OCI-LY3 (cell line): ENCODE measurements around the gene HSD11B1L.

Experiments
- H2AFZ ChIP-seq: fragments of 200-600, 300-600 bp; shearing (Covaris generic); 2 replicates; pipeline ENCODE4 v1.6.0; 2014; ENCODE audit warnings: antibody characterized with exemption, low read depth, low read length
- H3K27ac ChIP-seq: fragments of 200-600, 300-600 bp; sonication (generic); 2 replicates; pipeline ENCODE4 v1.5.1; 2014; ENCODE audit warnings: mild to moderate bottlenecking, low read length, moderate library complexity, mixed read lengths
- H3K27me3 ChIP-seq: fragments of 200-600, 300-600 bp; sonication (generic); 2 replicates; pipeline ENCODE4 v1.6.1; 2014; ENCODE audit warnings: low read depth, low read length, mixed read lengths
- H3K36me3 ChIP-seq: fragments of 200-600, 300-600 bp; sonication (generic); replicated peaks from 2 replicates; pipeline ENCODE3; 2014; ENCODE audit warnings: low read depth, low read length, mixed read lengths
- H3K4me1 ChIP-seq: fragments of 300-600, 200-600 bp; sonication (generic); 2 replicates; pipeline ENCODE4 v1.6.1; 2014; ENCODE audit warnings: low read length, mixed read lengths
- H3K4me2 ChIP-seq: fragments of 200-600, 300-600 bp; sonication (generic); 2 replicates; pipeline ENCODE4 v1.6.1; 2014; ENCODE audit warnings: low read length, mixed read lengths
- H3K4me3 ChIP-seq: fragments of 300-600, 200-600 bp; sonication (generic); 2 replicates; pipeline ENCODE4 v1.5.1; 2014; ENCODE audit warnings: antibody characterized with exemption, mild to moderate bottlenecking, low read length, moderate library complexity
- H3K79me2 ChIP-seq: fragments of 300-600, 200-600 bp; shearing (Covaris generic); 2 replicates; pipeline ENCODE4 v1.6.1; 2014; ENCODE audit warnings: mild to moderate bottlenecking, low read length, mixed read lengths
- H3K9ac ChIP-seq: fragments of 300-600, 200-600 bp; shearing (Covaris generic); 2 replicates; pipeline ENCODE4 v1.6.0; 2014; ENCODE audit warnings: mild to moderate bottlenecking, low read length, moderate library complexity
- H3K9me3 ChIP-seq: fragments of 200-600, 300-600 bp; shearing (Covaris generic); 2 replicates; pipeline ENCODE4 v1.6.1; 2014; ENCODE audit warnings: low read length, mixed read lengths; ENCODE audit not compliant: insufficient read depth
- H4K20me1 ChIP-seq: fragments of 200-600, 300-600 bp; sonication (generic); 2 replicates; pipeline ENCODE4 v1.6.1; 2016; ENCODE audit warnings: low read length, mixed read lengths; ENCODE audit not compliant: insufficient read depth
- EZH2phosphoT487 ChIP-seq: fragments of 200-600 bp; shearing (Covaris generic); IDR thresholded peaks from 2 replicates; pipeline ENCODE4 v1.6.1; 2018; ENCODE audit warnings: antibody characterized with exemption, mixed run types, low read depth
- TF ChIP-seq, protein P1 (sequence below): fragments of 200-600, 300-600 bp; sonication (generic); IDR thresholded peaks from 2 replicates; pipeline ENCODE4 v1.5.1; 2014; ENCODE audit warnings: antibody characterized with exemption, low read length, low read depth

HSD11B1L gene

DNA sequence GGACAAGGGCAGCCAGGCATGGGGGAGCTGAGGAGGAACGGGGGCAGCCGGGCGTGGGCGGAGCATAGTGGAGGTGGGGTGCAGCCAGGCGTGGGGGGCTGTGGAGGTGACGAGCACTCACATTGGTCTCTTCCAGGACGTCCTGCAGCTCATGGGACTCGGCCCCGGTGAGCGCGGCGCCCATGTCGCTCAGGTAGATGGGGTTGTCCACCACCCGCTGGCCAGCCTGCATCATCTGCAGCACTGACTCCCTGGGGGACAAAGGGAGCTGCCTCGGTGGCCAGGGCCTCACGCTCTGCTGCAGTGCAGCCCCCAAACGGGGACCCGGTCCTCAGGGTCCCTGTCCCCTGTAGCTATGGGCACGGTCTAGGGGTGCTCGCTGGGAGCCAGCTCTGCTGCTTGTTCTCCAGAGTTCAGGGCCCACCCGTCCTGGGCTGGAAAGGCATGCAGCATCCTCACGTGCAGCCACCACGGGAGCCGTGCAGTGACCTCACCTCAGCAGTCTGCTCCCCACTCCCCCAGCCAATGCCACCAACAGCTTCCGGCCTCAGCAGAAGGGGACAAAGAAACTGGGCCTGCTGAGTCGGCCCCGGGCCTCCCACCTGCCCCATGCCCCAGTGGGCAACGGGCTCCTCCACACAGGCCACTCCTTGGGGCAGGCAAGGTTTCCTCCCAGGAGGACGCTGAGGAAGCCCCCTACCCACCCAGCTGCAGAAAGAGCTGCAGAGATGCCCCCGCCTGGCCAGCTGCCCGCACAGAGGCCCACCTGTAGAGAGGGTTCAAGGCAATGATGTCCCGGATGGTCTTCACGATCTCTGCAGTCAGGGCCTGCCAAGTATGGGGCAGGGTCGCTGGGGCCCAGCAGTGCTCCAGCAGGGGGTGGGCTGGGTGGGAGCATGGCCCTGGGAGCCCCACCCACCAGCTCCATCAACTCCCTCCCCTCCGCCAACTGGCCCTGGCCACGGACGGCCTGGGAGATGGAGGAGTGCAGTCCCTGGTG, 27.0 kb downstream of the HSD11B1L start:
- Histone ChIP-seq H3K36me3 (peaks cover 73% of the 10 kb centered on the region), H3K27ac (no peak overlapping the region), H3K27me3 (no peaks in the 10 kb centered on the region), H3K4me1 (no peaks in the 10 kb centered on the region), H3K79me2 (peaks cover 60% of the 10 kb centered on the region), H3K9me3 (no peaks in the 10 kb centered on the region), H2AFZ (no peak overlapping the region), H4K20me1 (peaks cover 17% of the 10 kb centered on the region), H3K4me2 (no peak overlapping the region), H3K9ac (no peak overlapping the region), H3K4me3 (no peak overlapping the region)
- TF ChIP-seq, protein P1, sequence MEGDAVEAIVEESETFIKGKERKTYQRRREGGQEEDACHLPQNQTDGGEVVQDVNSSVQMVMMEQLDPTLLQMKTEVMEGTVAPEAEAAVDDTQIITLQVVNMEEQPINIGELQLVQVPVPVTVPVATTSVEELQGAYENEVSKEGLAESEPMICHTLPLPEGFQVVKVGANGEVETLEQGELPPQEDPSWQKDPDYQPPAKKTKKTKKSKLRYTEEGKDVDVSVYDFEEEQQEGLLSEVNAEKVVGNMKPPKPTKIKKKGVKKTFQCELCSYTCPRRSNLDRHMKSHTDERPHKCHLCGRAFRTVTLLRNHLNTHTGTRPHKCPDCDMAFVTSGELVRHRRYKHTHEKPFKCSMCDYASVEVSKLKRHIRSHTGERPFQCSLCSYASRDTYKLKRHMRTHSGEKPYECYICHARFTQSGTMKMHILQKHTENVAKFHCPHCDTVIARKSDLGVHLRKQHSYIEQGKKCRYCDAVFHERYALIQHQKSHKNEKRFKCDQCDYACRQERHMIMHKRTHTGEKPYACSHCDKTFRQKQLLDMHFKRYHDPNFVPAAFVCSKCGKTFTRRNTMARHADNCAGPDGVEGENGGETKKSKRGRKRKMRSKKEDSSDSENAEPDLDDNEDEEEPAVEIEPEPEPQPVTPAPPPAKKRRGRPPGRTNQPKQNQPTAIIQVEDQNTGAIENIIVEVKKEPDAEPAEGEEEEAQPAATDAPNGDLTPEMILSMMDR: no peak
- no peak for TF ChIP-seq EZH2phosphoT487

DNA sequence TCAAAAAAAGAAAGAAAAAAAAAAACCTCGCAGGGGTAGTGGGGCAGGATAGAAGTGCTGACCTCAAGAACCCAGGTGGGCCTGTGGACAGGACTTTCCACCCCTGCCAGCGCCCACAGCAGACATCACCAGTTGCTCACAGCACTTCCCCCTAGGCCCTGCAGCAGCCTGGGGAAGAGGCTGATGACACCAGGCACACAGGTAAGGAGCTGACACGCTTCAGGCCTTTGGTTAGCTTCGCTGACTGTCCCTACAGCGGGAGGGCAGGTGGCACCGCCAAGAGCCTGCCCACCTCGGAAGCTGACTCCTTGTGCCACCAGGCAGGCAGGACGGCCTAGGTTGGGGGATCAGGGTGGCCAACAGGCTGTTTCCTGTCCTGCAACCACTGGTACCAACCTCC, 30.2 kb downstream of the HSD11B1L start:
- Histone ChIP-seq H3K9ac (no peak overlapping the region), H3K36me3 (peaks cover 66% of the 10 kb centered on the region), H3K4me3 (no peak overlapping the region), H3K4me2 (no peak overlapping the region), H4K20me1 (peaks cover 31% of the 10 kb centered on the region), H3K27ac (no peak overlapping the region), H3K27me3 (no peaks in the 10 kb centered on the region), H3K4me1 (no peaks in the 10 kb centered on the region), H3K79me2 (peaks cover 66% of the 10 kb centered on the region), H3K9me3 (no peaks in the 10 kb centered on the region), H2AFZ (no peak overlapping the region)
- TF ChIP-seq EZH2phosphoT487: no peak
- TF ChIP-seq, protein P1: no peak

DNA sequence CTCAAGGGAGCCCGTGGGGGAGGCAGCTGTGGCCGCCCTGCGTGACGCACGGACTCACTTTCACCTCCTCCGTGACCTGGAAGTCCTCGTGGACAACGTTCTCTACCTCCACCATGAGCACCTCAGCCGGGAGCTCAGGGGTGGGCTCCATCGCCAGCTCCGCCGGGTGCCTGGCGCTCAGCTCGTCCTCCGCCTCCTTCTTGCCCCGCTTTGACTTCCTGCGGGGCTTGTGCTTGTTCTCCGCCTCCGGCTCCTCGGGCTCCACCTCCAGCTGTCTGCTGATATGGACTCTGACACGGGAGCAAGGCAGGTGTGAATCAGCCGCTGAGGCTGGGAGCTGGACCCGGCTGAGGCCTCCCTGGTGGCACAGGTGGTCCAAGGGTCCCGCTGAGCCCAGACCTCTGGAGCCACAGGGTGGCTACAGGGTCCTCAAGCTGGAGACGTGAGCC, 30.9 kb downstream of the HSD11B1L start:
- H4K20me1 ChIP-seq: peaks cover 36% of the 10 kb centered on the region
- no peak overlapping the region for H3K27ac ChIP-seq
- H3K36me3 ChIP-seq: peaks cover 66% of the 10 kb centered on the region
- no peak overlapping the region for H3K4me2 ChIP-seq
- H3K27me3 ChIP-seq: no peaks in the 10 kb centered on the region
- no peak overlapping the region for H3K9ac ChIP-seq
- no peaks in the 10 kb centered on the region for H3K4me1 ChIP-seq
- no peaks in the 10 kb centered on the region for H3K9me3 ChIP-seq
- H3K79me2 ChIP-seq: peaks cover 71% of the 10 kb centered on the region
- H3K4me3 ChIP-seq: no peak overlapping the region
- no peak for TF ChIP-seq EZH2phosphoT487
- TF ChIP-seq, protein P1: no peak
- no peak overlapping the region for H2AFZ ChIP-seq

DNA sequence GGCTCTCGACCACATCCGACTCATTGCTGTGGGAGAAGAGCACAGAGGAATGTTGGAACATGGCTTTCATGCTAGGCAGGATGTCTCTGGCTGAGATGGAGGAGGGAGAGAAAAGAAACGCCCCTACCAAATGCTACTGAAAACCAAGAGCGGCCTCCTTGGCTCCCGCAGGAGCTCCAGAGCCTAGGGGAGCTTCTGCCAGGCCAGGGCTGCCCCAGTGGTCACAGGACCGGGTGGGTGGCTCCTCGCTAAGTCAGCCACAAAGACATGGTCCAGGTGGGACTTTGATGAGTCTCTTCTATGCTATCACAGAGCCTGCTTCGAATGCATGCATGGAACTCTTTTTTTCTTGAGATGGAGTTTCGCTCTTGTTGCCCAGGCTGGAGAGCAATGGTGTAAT, 32.4 kb downstream of the HSD11B1L start:
- TF ChIP-seq, protein P1: no peak
- no peak for TF ChIP-seq EZH2phosphoT487
- Histone ChIP-seq H2AFZ (no peak overlapping the region), H3K4me1 (peaks cover 7% of the 10 kb centered on the region), H3K79me2 (peaks cover 75% of the 10 kb centered on the region), H3K4me2 (no peak overlapping the region), H4K20me1 (peaks cover 44% of the 10 kb centered on the region), H3K36me3 (peaks cover 62% of the 10 kb centered on the region), H3K9ac (no peak overlapping the region), H3K9me3 (no peaks in the 10 kb centered on the region), H3K4me3 (no peak overlapping the region), H3K27me3 (no peaks in the 10 kb centered on the region), H3K27ac (no peak overlapping the region)
